WTC11 (cell line): ENCODE data around the gene TMEM59L.

ENCODE experiments used
- ARID4B ChIP-seq: sonication (generic); formaldehyde crosslinking; IDR thresholded peaks from 2 replicates; pipeline ENCODE4 v1.8.0; 2023; ENCODE audit warnings: missing genetic modification reagents, mild to moderate bottlenecking, borderline replicate concordance
- ATF3 ChIP-seq: sonication (generic); formaldehyde crosslinking; conservative IDR thresholded peaks from 2 replicates; pipeline ENCODE4 v1.8.1; 2022; ENCODE audit warnings: mild to moderate bottlenecking, missing genetic modification reagents
- CREM ChIP-seq: sonication (generic); formaldehyde crosslinking; IDR thresholded peaks from 2 replicates; pipeline ENCODE4 v1.8.1; 2022; ENCODE audit warnings: mild to moderate bottlenecking, missing genetic modification reagents, moderate library complexity
- CTCF ChIP-seq: fragments of 200-600 bp; IDR thresholded peaks from 2 replicates; pipeline ENCODE4 v1.8.0; 2022; ENCODE audit warnings: antibody characterized with exemption
- ELF4 ChIP-seq: sonication (generic); formaldehyde crosslinking; IDR thresholded peaks from 2 replicates; pipeline ENCODE4 v1.8.1; 2022; ENCODE audit warnings: low read depth, mild to moderate bottlenecking, moderate library complexity, missing genetic modification reagents
- ETV6 ChIP-seq: sonication (generic); formaldehyde crosslinking; IDR thresholded peaks from 2 replicates; pipeline ENCODE4 v1.8.1; 2022; ENCODE audit warnings: mild to moderate bottlenecking, missing genetic modification reagents
- FOXJ3 ChIP-seq: sonication (generic); formaldehyde crosslinking; IDR thresholded peaks from 2 replicates; pipeline ENCODE4 v1.9.0; 2021; ENCODE audit warnings: missing genetic modification reagents, mild to moderate bottlenecking, borderline replicate concordance
- JUN ChIP-seq: sonication (generic); formaldehyde crosslinking; IDR thresholded peaks from 2 replicates; pipeline ENCODE4 v1.8.0; 2023; ENCODE audit warnings: mild to moderate bottlenecking, missing genetic modification reagents
- NR1H2 ChIP-seq: sonication (generic); formaldehyde crosslinking; IDR thresholded peaks from 2 replicates; pipeline ENCODE4 v1.9.0; 2021; ENCODE audit warnings: mild to moderate bottlenecking, moderate library complexity, missing genetic modification reagents
- TEAD4 ChIP-seq: sonication (generic); formaldehyde crosslinking; IDR thresholded peaks from 2 replicates; pipeline ENCODE4 v1.8.0; 2022; ENCODE audit warnings: mild to moderate bottlenecking, missing genetic modification reagents
- USF1 ChIP-seq: sonication (generic); formaldehyde crosslinking; IDR thresholded peaks from 2 replicates; pipeline ENCODE4 v1.8.0; 2022; ENCODE audit warnings: mild to moderate bottlenecking, missing genetic modification reagents
- ZBTB21 ChIP-seq: sonication (generic); formaldehyde crosslinking; IDR thresholded peaks from 2 replicates; pipeline ENCODE4 v1.8.1; 2023; ENCODE audit warnings: mild to moderate bottlenecking, missing genetic modification reagents, borderline replicate concordance
- ZNF232 ChIP-seq: sonication (generic); formaldehyde crosslinking; IDR thresholded peaks from 2 replicates; pipeline ENCODE4 v1.8.0; 2022; ENCODE audit warnings: mild to moderate bottlenecking, missing genetic modification reagents

GRCh38 chr19:18612772-18613588 lies at the start of gene TMEM59L:
- TF ChIP-seq CTCF (no peak), ARID4B (CRISPR knock-in tag) (no peak), CREM (CRISPR knock-in tag) (peak; percentile 85; the same call in 1 of the 2 replicates), FOXJ3 (CRISPR knock-in tag) (no peak), ZNF232 (CRISPR knock-in tag) (no peak), JUN (CRISPR knock-in tag) (no peak), USF1 (CRISPR knock-in tag) (no peak), TEAD4 (no peak), NR1H2 (CRISPR knock-in tag) (no peak), ELF4 (no peak), ZBTB21 (CRISPR knock-in tag) (no peak; the same call in 1 of the 2 replicates), ETV6 (CRISPR knock-in tag) (no peak), ATF3 (CRISPR knock-in tag) (no peak)
